ENCODE data around the gene LORICRIN.

Gene LORICRIN

GRCh38 chr1:153307221-153307600 is 47.7 kb downstream of the LORICRIN start:
- DNase-seq, result no peak

GRCh38 chr1:153308540-153308939 is 49.1 kb downstream of the LORICRIN start:
- no peak for DNase-seq

GRCh38 chr1:153309441-153309840 is 50.0 kb downstream of the LORICRIN start:
- no peak for DNase-seq

- no peak for DNase-seq
These were observed 51.0 kb downstream of the LORICRIN start for GRCh38 chr1:153310526-153310925.

Data from CD4-positive, alpha-beta T cell treated with Interleukin-17A for 1 hour (primary cell).